Caco-2 (cell line): ENCODE measurements around the gene FBXL7. TPM values are rescaled to one million over a fixed set of nuclear protein-coding genes. Genes with fewer than 3 reads are reported as not detected.

Experiments used
- BruUV-seq: library from RNA; stranded (reverse); fragments of 400-500 nt; replicated peaks from 2 replicates; lab custom pipeline; 2021; lab: Mats Ljungman, UMichigan
- CTCF ChIA-PET: fragments of 300-600 bp; sonication (Branson Sonifier 250); formaldehyde crosslinking; loops from one replicate; lab custom pipeline; 2022; ENCODE audit warnings: antibody characterized with exemption; lab: Charles Lee
- POLR2A ChIA-PET: fragments of 300-600 bp; sonication (Branson Sonifier 250); formaldehyde crosslinking; loops from one replicate; lab custom pipeline; 2022; ENCODE audit warnings: antibody characterized with exemption; lab: Charles Lee
- DNase-seq, 2 experiments: peaks; one replicate each; pipeline versions ENCODE4 v3.0.0 to v3.0.0-alpha.2; 2020 to 2022
- H3K27me3 ChIP-seq: replicated peaks from 2 replicates; pipeline ENCODE4 v1.6.0; 2011; ENCODE audit warnings: low read length; ENCODE audit not compliant: control insufficient read depth, insufficient read depth
- H3K36me3 ChIP-seq: 2 replicates; pipeline ENCODE4 v1.5.1; 2011; ENCODE audit warnings: low read length; ENCODE audit not compliant: control insufficient read depth, insufficient read depth
- H3K4me1 ChIP-seq: fragments of 250-450 bp; sonication (Bioruptor Pico); 2 replicates; pipeline ENCODE4 v1.5.1; 2020; ENCODE audit warnings: mild to moderate bottlenecking
- H3K4me3 ChIP-seq: 2 replicates; pipeline ENCODE4 v1.5.1; 2011; ENCODE audit warnings: low read depth, mild to moderate bottlenecking, control low read depth, low read length
- H3K9me3 ChIP-seq: fragments of 250-450 bp; sonication (Bioruptor Pico); 2 replicates; pipeline ENCODE4 v1.5.1; 2020; ENCODE audit warnings: mild to moderate bottlenecking, moderate library complexity
- H3K27ac Mint-ChIP-seq: one replicate; pipeline ENCODE4 v1.8.0; 2022; ENCODE audit warnings: mixed read lengths; ENCODE audit not compliant: unreplicated experiment
- H3K27me3 Mint-ChIP-seq: one replicate; pipeline ENCODE4 v1.8.0; 2022; ENCODE audit warnings: mixed read lengths; ENCODE audit not compliant: insufficient read depth, unreplicated experiment
- H3K36me3 Mint-ChIP-seq: one replicate; pipeline ENCODE4 v1.8.0; 2022; ENCODE audit warnings: mild to moderate bottlenecking, mixed read lengths; ENCODE audit not compliant: insufficient read depth, unreplicated experiment
- H3K4me1 Mint-ChIP-seq: one replicate; pipeline ENCODE4 v1.8.0; 2022; ENCODE audit warnings: low read depth, mixed read lengths; ENCODE audit not compliant: unreplicated experiment
- H3K4me3 Mint-ChIP-seq: one replicate; pipeline ENCODE4 v1.8.0; 2022; ENCODE audit warnings: mild to moderate bottlenecking, moderate library complexity, mixed read lengths; ENCODE audit not compliant: unreplicated experiment
- H3K9me3 Mint-ChIP-seq: one replicate; pipeline ENCODE4 v1.8.0; 2022; ENCODE audit warnings: mixed read lengths; ENCODE audit not compliant: unreplicated experiment
- intact Hi-C: fragments of 100-400 bp; cut with micrococcal nuclease; formaldehyde crosslinking; loops from one replicate; pipeline ENCODE4 v1.10.0; 2022; ENCODE audit not compliant: unreplicated experiment
- total RNA-seq: library from RNA; stranded (reverse); gene quantifications from 2 replicates; pipeline ENCODE4 v1.2.3, GENCODE V29; 2022
- TF ChIP-seq, protein P1 (sequence below), 2 experiments: fragments of 200-600 bp in 1 of 2; IDR thresholded peaks; 1 replicate in 1 of 2; 2 replicates in 1 of 2; pipeline versions ENCODE4 v1.5.1 to v1.8.0; 2011 to 2022; ENCODE audit warnings: antibody characterized with exemption in 1 of 2, control low read depth in 1 of 2, inconsistent platforms in 1 of 2, low read depth in 1 of 2, low read length in 1 of 2, mild to moderate bottlenecking in 1 of 2, moderate library complexity in 1 of 2; ENCODE audit not compliant: insufficient read depth in 1 of 2, severe bottlenecking in 1 of 2, unreplicated experiment in 1 of 2

The FBXL7 gene
- total RNA-seq, 1 experiment from 2014 or later: not detected

DNA sequence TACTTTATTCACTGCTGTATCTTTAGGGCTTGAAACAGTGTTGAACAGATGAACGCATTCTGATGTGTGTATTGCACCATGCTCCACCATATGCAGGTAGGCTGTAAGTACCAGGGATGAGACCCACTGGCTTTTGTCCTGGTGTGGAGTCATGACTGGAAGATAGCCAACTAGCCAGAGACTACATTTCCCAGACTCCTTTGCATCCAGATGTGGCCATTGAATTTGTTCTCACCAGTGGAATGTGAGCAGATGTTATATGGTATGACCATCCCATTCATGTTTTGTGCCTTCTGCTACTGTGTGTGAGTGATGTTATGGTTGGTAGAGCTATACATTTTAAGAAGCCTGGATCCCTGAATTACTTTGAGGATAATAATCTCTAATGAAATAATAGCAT, 7.4 kb upstream of the FBXL7 start:
- Mint-ChIP-seq H3K9me3 (no peaks in the 10 kb centered on the region), H3K4me3 (no peak overlapping the region), H3K4me1 (no peaks in the 10 kb centered on the region), H3K27me3 (peaks cover 23% of the 10 kb centered on the region), H3K27ac (no peak overlapping the region), H3K36me3 (no peaks in the 10 kb centered on the region)
- H3K4me3 ChIP-seq: no peak overlapping the region
- no peak for DNase-seq
- H3K4me1 ChIP-seq: no peaks in the 10 kb centered on the region
- intact Hi-C loops: no loop called here
- ChIA-PET POLR2A (no interaction called here), CTCF (no interaction called here)
- H3K27me3 ChIP-seq: no peaks in the 10 kb centered on the region
- no TSS peak for BruUV-seq
- TF ChIP-seq, protein P1, sequence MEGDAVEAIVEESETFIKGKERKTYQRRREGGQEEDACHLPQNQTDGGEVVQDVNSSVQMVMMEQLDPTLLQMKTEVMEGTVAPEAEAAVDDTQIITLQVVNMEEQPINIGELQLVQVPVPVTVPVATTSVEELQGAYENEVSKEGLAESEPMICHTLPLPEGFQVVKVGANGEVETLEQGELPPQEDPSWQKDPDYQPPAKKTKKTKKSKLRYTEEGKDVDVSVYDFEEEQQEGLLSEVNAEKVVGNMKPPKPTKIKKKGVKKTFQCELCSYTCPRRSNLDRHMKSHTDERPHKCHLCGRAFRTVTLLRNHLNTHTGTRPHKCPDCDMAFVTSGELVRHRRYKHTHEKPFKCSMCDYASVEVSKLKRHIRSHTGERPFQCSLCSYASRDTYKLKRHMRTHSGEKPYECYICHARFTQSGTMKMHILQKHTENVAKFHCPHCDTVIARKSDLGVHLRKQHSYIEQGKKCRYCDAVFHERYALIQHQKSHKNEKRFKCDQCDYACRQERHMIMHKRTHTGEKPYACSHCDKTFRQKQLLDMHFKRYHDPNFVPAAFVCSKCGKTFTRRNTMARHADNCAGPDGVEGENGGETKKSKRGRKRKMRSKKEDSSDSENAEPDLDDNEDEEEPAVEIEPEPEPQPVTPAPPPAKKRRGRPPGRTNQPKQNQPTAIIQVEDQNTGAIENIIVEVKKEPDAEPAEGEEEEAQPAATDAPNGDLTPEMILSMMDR (IDR thresholded peaks at IDR 0.05; ENCODE audit: insufficient read depth in 1 of 2, low read depth in 1 of 2, low read length in 1 of 2, severe bottlenecking in 1 of 2, unreplicated experiment in 1 of 2): no peak
- no peaks in the 10 kb centered on the region for H3K9me3 ChIP-seq
- no peaks in the 10 kb centered on the region for H3K36me3 ChIP-seq

DNA sequence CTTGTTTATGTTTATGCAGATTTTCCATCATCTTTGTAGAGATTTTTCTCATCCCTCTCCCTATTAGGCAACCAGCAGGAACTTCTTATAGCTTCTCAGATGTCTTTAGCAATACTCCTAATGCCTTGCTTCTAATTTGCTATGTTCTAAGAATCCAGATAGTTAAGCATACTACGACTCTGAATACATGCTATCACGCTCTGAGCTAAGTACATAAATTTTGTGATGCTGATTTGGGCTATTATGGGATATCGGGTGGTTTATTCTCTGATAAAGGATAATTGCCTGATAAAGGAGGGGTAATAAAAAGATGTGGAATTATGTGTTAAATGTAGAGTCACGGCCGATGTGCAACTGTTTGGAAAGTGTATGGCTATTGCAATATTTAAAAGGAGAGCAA, 6.5 kb upstream of the FBXL7 start:
- Histone ChIP-seq H3K36me3 (no peaks in the 10 kb centered on the region), H3K4me3 (no peak overlapping the region), H3K9me3 (no peaks in the 10 kb centered on the region), H3K4me1 (no peaks in the 10 kb centered on the region), H3K27me3 (no peaks in the 10 kb centered on the region)
- CTCF ChIA-PET: no interaction called here
- Mint-ChIP-seq H3K36me3 (no peaks in the 10 kb centered on the region), H3K4me1 (no peaks in the 10 kb centered on the region), H3K9me3 (no peaks in the 10 kb centered on the region), H3K4me3 (no peak overlapping the region), H3K27ac (no peak overlapping the region), H3K27me3 (peaks cover 25% of the 10 kb centered on the region)
- no TSS peak for BruUV-seq
- intact Hi-C loops: no loop called here
- no peak for DNase-seq
- POLR2A ChIA-PET: no interaction called here
- TF ChIP-seq, protein P1 (IDR thresholded peaks at IDR 0.05; ENCODE audit: insufficient read depth in 1 of 2, low read depth in 1 of 2, low read length in 1 of 2, severe bottlenecking in 1 of 2, unreplicated experiment in 1 of 2): no peak

DNA sequence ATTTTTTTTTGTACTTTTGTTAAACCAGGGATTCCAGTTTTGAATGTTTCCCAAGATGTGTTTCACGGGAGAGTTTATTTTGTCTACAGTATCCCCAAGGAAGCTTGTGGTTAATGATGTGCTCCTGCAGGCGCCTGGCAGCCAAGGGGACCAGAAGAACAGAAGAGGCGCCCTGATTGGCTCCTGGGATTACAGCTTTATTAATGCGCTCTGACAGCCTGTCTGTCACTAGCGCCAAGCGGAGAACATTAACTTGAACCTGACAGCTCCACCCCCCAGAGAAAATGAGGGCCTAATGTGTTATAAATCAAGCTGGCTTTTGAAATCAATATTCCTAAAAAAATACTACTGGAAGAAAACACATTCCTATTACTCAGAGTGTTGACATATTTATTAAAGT, 5.0 kb upstream of the FBXL7 start:
- no peaks in the 10 kb centered on the region for H3K36me3 Mint-ChIP-seq
- no peak overlapping the region for H3K4me3 ChIP-seq
- no peaks in the 10 kb centered on the region for H3K9me3 ChIP-seq
- no TSS peak for BruUV-seq
- ChIA-PET CTCF (no interaction called here), POLR2A (no interaction called here)
- no peak overlapping the region for H3K4me3 Mint-ChIP-seq
- TF ChIP-seq, protein P1 (IDR thresholded peaks at IDR 0.05; ENCODE audit: insufficient read depth in 1 of 2, low read depth in 1 of 2, low read length in 1 of 2, severe bottlenecking in 1 of 2, unreplicated experiment in 1 of 2): no peak
- no peaks in the 10 kb centered on the region for H3K9me3 Mint-ChIP-seq
- DNase-seq: no peak
- H3K27me3 Mint-ChIP-seq: peaks cover 27% of the 10 kb centered on the region
- H3K27me3 ChIP-seq: no peaks in the 10 kb centered on the region
- H3K36me3 ChIP-seq: no peaks in the 10 kb centered on the region
- no peaks in the 10 kb centered on the region for H3K4me1 Mint-ChIP-seq
- no peak overlapping the region for H3K27ac Mint-ChIP-seq
- H3K4me1 ChIP-seq: no peaks in the 10 kb centered on the region
- intact Hi-C loops: no loop called here
